ENCODE results near the gene EFR3B. TPM values are rescaled to one million over a fixed set of nuclear protein-coding genes. Genes with fewer than 3 reads are reported as not detected.

The EFR3B gene
- total RNA-seq, 4 donors from 2014 or later, result 0.66 to 2.0 (median 1.0) TPM

DNA sequence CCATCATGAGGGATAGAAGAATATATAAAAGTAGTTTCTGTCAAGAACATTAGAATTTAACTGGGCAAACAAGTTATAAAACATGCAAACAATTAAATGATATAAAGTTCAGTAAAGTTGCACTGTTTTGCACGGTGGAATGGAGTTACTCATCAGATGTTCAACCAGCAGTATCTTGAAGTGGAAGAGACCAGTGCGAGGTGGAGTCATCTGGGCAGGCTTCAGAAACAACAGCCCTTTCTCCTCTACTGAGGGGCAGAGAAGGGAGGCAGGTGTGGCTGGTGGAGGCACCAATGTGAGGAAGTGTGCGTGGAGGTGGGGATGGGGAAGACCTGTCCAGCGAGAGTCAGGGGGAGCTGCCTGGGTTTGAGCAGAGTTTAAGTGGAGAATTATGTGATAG lies 7.5 kb downstream of the EFR3B start:
- TF ChIP-seq, protein P1, sequence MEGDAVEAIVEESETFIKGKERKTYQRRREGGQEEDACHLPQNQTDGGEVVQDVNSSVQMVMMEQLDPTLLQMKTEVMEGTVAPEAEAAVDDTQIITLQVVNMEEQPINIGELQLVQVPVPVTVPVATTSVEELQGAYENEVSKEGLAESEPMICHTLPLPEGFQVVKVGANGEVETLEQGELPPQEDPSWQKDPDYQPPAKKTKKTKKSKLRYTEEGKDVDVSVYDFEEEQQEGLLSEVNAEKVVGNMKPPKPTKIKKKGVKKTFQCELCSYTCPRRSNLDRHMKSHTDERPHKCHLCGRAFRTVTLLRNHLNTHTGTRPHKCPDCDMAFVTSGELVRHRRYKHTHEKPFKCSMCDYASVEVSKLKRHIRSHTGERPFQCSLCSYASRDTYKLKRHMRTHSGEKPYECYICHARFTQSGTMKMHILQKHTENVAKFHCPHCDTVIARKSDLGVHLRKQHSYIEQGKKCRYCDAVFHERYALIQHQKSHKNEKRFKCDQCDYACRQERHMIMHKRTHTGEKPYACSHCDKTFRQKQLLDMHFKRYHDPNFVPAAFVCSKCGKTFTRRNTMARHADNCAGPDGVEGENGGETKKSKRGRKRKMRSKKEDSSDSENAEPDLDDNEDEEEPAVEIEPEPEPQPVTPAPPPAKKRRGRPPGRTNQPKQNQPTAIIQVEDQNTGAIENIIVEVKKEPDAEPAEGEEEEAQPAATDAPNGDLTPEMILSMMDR (IDR thresholded peaks at IDR 0.05; ENCODE audit: low read depth), result no peak

DNA sequence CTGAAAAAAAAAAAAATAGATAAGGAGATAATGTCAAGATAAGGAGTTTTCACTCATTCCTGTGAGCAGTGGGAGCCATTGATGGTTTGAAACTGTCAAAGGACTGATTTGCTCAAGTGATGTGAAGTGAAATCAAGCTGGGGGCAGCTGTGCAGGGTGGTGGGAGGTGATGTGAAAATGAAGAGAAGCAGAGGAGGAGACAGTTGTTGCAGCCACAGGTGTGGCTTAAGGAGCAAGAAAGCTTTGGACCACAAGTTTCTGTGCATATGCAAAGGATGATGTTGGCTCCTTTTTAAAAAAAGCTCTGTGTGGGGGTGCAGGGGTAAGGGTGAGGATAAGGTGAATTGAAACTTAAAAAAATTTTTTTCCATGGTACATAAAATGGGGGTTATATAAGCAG lies 8.3 kb downstream of the EFR3B start:
- TF ChIP-seq, protein P1 (IDR thresholded peaks at IDR 0.05; ENCODE audit: low read depth), result no peak

DNA sequence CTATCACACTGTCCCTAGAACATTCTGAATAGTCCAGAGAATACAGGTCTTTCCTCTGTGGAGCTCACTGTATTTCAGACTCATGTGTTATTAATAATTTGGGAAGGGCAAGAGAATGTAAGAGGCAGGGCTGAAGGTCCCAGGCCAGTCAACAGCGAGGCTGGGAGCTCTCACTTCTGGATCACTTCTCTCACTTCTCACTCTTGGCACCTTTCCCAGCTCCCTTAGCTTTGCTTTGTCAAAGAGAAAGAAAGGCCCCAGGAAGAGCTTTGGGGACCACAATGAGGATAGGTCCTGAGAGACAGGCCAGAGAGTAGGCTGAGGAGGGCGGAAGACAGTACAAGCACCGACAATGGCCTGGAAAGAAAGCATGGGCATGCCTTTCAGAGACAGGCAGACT lies 11.2 kb downstream of the EFR3B start:
- TF ChIP-seq, protein P1 (IDR thresholded peaks at IDR 0.05; ENCODE audit: low read depth), result no peak

DNA sequence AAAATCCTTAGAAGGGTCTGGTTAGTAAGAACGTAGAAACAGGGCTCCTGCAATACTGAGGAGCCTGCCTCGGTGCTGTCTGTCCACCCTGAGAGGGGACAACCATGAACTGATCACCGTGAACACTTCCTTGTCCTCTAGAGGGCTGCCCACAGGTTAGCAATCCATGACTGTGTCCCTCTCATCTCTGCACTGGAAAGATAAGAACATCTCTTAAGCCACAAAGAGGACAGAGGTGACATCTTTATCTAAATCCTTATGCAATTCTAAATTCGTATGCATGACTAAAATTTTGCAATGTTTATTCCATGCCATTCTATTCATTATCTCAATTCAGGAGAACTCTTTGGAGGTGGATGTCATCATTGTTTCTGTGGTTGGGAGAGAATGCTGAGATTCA lies 12.8 kb downstream of the EFR3B start:
- TF ChIP-seq, protein P1 (IDR thresholded peaks at IDR 0.05; ENCODE audit: low read depth), result no peak

DNA sequence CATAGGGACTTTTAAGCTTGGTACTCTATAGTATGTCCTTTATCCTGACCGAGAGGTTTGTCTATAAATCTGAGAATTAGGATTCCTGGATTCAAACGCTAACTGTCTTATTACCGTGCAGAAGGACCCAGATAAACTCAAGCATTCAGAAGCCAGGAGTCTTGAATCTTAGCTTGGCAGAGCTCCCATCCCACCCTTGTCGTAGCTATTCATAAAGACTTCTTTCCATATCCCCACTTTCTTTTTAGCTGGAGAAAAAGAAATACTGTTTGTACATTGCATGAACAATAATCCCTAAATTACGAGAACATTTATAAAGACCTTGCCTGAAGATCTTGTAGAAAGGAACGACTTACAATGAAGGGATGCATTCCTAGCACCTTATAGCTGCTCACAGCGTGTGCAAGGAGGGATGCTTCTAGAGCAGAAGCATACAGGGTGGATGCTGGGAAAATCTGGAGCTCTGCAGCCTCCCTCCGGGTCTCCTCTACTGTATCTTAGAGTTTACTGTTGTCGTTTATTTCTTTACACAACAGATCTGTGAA lies 13.6 kb downstream of the EFR3B start:
- TF ChIP-seq, protein P1 (IDR thresholded peaks at IDR 0.05; ENCODE audit: low read depth), result no peak

DNA sequence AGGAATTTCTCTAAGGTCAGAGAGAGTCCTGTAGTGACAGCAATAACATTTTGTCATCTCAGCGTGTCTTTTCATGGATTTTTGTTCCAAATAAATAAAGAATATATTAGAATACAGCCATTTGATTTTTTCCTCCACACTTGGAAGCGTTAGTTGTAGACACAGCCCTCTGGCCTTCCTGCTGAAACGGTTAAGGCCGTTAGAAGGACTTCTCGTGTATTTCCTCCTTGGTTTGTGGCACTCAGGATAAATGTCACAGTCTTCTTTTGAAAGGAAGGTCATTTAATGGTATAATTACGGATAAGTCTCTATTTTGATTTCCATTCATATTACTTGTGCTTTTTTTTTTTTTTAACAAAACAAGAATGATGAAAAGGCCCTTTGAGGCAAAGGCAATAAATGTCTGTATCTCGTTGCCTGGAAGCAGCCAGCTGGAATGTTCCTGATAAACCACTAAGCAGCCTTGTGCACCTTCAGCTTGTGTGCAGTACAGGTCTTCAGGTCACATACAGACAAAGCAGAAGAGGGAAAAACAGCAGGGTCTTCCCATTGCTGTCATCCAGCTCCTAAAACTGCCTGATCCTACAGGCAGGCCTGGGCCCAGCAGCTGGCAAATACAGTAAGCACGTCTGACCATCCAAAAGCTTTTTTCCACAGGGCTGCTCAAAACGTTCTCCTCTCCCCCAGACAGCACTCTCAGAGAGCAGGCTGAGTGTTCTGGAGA lies 14.4 kb downstream of the EFR3B start:
- TF ChIP-seq, protein P1 (IDR thresholded peaks at IDR 0.05; ENCODE audit: low read depth), result no peak

DNA sequence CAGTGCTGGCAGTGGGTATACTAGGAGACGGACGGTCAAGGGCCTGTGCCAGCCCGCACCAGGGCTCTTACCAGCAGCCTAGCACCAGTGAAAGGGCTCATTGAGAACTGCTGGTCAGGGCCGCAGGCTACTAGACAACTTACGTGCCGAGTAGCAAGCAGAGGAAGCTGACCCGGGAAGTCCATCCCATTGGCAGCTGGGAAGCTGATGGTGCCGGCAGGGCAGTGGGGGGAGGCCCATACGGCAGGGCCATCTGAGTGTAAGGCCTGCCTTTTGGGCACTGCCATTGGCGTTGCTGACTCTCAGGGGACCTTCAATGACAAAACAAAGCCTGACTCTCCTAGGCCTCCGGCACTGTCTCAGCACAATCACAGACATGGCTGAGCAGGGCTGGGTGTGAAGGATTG lies 20.6 kb downstream of the EFR3B start:
- TF ChIP-seq, protein P1 (IDR thresholded peaks at IDR 0.05; ENCODE audit: low read depth), result no peak

Data from subcutaneous adipose tissue (tissue), 4 donors.